CD4-positive, alpha-beta T cell treated with Interleukin-2 at 100 ng/mL for 4 hours (primary cell): ENCODE data around the gene GPR75.

Experiments
- DNase-seq: peaks from one replicate; pipeline ENCODE4 v3.0.0-alpha.2; 2020; ENCODE audit warnings: low spot score

The GPR75 gene

GRCh38 chr2:53859206-53860181 lies at the start of gene GPR75:
Gene GPR75, minus strand, starts transcription at chr2:53859967. Its CDS starts 5,211 bp downstream, at chr2:53854756.
- DNase-seq, result no peak

GRCh38 chr2:53907582-53907981 lies 47.8 kb upstream of the GPR75 start:
- DNase-seq, result no peak

- no peak for DNase-seq
These were observed 45.6 kb upstream of the GPR75 start for GRCh38 chr2:53905396-53905795.

- DNase-seq, result no peak
These were observed 43.2 kb upstream of the GPR75 start for GRCh38 chr2:53903011-53903410.

GRCh38 chr2:53901192-53901591 lies 41.4 kb upstream of the GPR75 start:
- no peak for DNase-seq

GRCh38 chr2:53896864-53897263 lies 37.1 kb upstream of the GPR75 start:
- no peak for DNase-seq

GRCh38 chr2:53886406-53887280 lies 26.9 kb upstream of the GPR75 start:
- DNase-seq, result no peak

- DNase-seq, result no peak
These were observed 25.1 kb upstream of the GPR75 start for GRCh38 chr2:53884883-53885282.

- no peak for DNase-seq
These were observed 22.2 kb upstream of the GPR75 start for GRCh38 chr2:53881986-53882385.

- DNase-seq, result no peak
These were observed 21.6 kb upstream of the GPR75 start for GRCh38 chr2:53881360-53881759.

- no peak for DNase-seq
These were observed 21.0 kb upstream of the GPR75 start for GRCh38 chr2:53880756-53881155.

- DNase-seq, result no peak
These were observed 17.8 kb upstream of the GPR75 start for GRCh38 chr2:53877556-53877955.

GRCh38 chr2:53877112-53877511 lies 17.3 kb upstream of the GPR75 start:
- DNase-seq, result no peak

- DNase-seq, result no peak
These were observed 14.7 kb upstream of the GPR75 start for GRCh38 chr2:53874401-53874950.

- no peak for DNase-seq
These were observed 8.0 kb upstream of the GPR75 start for GRCh38 chr2:53867773-53868172.

GRCh38 chr2:53867169-53867568 lies 7.4 kb upstream of the GPR75 start:
- no peak for DNase-seq

- DNase-seq, result no peak
These were observed 6.2 kb upstream of the GPR75 start for GRCh38 chr2:53865962-53866361.

GRCh38 chr2:53865264-53865663 lies 5.5 kb upstream of the GPR75 start:
- DNase-seq, result no peak

- no peak for DNase-seq
These were observed 3.9 kb upstream of the GPR75 start for GRCh38 chr2:53863538-53864227.

- DNase-seq, result no peak
These were observed 2.1 kb upstream of the GPR75 start for GRCh38 chr2:53861824-53862223.

GRCh38 chr2:53856272-53856671 lies 3.5 kb downstream of the GPR75 start:
- DNase-seq, result no peak

- DNase-seq, result no peak
These were observed 5.1 kb downstream of the GPR75 start for GRCh38 chr2:53854678-53855077.
